GM06990 (cell line): ENCODE results near the gene FANCD2OS.
A peak's percentile ranks its signal among the peaks of the same experiment; 100 is the strongest.
"Not testable (repeated sequence)": the region's sequence is repeated elsewhere in the genome, so short reads cannot be mapped to it uniquely, and the experiment has no call there.

ENCODE experiments used
- DNase-seq: peaks from one replicate; pipeline ENCODE4 v3.0.0-alpha.2; 2011; ENCODE audit not compliant: insufficient read length; ENCODE audit errors: extremely low read depth
- H3K27me3 ChIP-seq: replicated peaks from 2 replicates; pipeline ENCODE4 v1.6.0; 2011; ENCODE audit warnings: low read length; ENCODE audit not compliant: control insufficient read depth, insufficient read depth
- H3K36me3 ChIP-seq: 2 replicates; pipeline ENCODE4 v1.5.1; 2011; ENCODE audit warnings: low read length; ENCODE audit not compliant: control insufficient read depth, insufficient read depth
- H3K4me3 ChIP-seq: replicated peaks from 2 replicates; pipeline ENCODE4 v1.5.1; 2011; ENCODE audit warnings: low read depth, mild to moderate bottlenecking, control low read depth, low read length
- TF ChIP-seq, protein P1 (sequence below): IDR thresholded peaks from 2 replicates; pipeline ENCODE4 v1.5.1; 2011; ENCODE audit warnings: low read length, control low read depth, mild to moderate bottlenecking, inconsistent platforms; ENCODE audit not compliant: insufficient read depth, poor library complexity, severe bottlenecking

The FANCD2OS gene

GRCh38 chr3:10116138-10116460, 8.0 kb upstream of the FANCD2OS start:
- Histone ChIP-seq H3K36me3 (no peaks in the 10 kb centered on the region; the same call in none of the 2 replicates), H3K27me3 (no peaks in the 10 kb centered on the region), H3K4me3 (peak overlapping the region; percentile 99)
- TF ChIP-seq, protein P1, sequence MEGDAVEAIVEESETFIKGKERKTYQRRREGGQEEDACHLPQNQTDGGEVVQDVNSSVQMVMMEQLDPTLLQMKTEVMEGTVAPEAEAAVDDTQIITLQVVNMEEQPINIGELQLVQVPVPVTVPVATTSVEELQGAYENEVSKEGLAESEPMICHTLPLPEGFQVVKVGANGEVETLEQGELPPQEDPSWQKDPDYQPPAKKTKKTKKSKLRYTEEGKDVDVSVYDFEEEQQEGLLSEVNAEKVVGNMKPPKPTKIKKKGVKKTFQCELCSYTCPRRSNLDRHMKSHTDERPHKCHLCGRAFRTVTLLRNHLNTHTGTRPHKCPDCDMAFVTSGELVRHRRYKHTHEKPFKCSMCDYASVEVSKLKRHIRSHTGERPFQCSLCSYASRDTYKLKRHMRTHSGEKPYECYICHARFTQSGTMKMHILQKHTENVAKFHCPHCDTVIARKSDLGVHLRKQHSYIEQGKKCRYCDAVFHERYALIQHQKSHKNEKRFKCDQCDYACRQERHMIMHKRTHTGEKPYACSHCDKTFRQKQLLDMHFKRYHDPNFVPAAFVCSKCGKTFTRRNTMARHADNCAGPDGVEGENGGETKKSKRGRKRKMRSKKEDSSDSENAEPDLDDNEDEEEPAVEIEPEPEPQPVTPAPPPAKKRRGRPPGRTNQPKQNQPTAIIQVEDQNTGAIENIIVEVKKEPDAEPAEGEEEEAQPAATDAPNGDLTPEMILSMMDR: no peak
- no peak for DNase-seq

DNA sequence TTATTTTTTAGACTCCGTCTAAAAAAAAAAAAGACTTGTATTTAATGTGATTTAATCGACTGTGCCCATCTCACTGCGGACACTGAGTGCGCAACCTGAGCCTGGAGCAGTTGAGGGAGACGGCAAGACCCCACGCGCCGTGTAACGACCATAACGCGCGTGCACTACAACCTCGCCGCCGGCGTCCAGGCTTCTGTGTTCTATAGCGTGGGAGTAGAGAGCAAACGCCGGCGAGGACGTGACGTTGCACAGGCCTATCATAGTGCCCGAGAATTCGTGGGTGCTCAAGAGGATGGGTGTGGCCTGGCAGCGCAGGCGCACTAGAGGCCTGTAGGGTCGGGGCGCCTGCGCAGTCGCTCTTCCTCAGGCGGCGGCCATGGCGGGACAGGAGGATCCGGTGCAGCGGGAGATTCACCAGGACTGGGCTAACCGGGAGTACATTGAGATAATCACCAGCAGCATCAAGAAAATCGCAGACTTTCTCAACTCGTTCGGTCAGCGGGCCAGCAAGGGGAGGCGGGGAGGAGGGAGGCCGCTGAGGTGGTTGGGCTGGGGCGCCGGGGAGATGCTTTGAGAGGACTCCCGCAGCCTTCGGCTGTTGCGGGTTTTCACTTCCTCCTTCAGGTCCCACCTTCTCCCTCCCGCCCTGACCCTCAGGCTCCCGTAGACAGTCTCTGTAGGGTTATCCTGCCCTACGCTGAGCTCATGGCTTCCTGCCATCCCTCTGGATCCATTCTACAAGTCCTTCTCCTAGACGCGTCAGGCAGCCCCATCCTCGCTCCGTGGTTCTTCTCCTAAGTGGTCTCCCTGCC, 7.5 kb upstream of the FANCD2OS start, which contains the start of gene BRK1:
BRK1 (plus strand) TSS at position 350 of the 812 bp plus-strand sequence; CDS start at position 377, 27 bp downstream.
- DNase-seq: peak; percentile 97
- H3K36me3 ChIP-seq: no peaks in the 10 kb centered on the region; the same call in none of the 2 replicates
- H3K27me3 ChIP-seq: no peaks in the 10 kb centered on the region
- peak within 1 kb of the TSS; percentile 99 for H3K4me3 ChIP-seq
- TF ChIP-seq, protein P1: no peak

GRCh38 chr3:10106919-10107318, 1.1 kb downstream of the FANCD2OS start:
- H3K36me3 ChIP-seq: no peaks in the 10 kb centered on the region; the same call in 1 of the 2 replicates
- H3K4me3 ChIP-seq: no peak overlapping the region
- TF ChIP-seq, protein P1: no peak
- DNase-seq: no peak
- H3K27me3 ChIP-seq: no peaks in the 10 kb centered on the region

DNA sequence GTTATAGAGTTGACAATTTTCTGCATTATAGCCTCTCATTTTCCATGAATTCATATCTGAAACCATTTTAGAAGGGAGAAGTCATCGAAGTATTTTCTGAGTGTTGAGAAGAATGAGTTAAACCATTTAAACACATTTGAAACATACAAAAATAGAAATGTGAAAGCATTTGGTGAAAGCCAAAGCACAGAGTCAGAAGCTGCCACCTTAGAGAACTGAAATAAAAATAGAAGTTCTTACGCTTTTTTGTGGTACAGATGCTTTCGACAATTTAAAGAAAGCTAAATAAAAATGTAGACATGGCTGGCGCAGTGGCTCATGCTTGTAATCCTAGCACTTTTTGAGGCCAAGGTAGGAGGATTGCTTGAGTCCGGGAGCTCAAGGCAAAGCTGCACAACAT, 9.0 kb downstream of the FANCD2OS start:
- Histone ChIP-seq H3K4me3 (no peak overlapping the region), H3K36me3 (peaks cover 4% of the 10 kb centered on the region), H3K27me3 (no peaks in the 10 kb centered on the region)
- no peak for DNase-seq
- TF ChIP-seq, protein P1: no peak

- TF ChIP-seq, protein P1: no peak
- no peak overlapping the region for H3K4me3 ChIP-seq
- no peak for DNase-seq
- H3K36me3 ChIP-seq: peaks cover 4% of the 10 kb centered on the region
- H3K27me3 ChIP-seq: no peaks in the 10 kb centered on the region
Measured at GRCh38 chr3:10093678-10094077, 14.4 kb downstream of the FANCD2OS start.

- H3K36me3 ChIP-seq: not testable (repeated sequence)
Measured at GRCh38 chr3:10091387-10091786, 16.7 kb downstream of the FANCD2OS start.

GRCh38 chr3:10090774-10091173, 17.3 kb downstream of the FANCD2OS start:
- not testable (repeated sequence) for H3K27me3 ChIP-seq, H3K36me3 ChIP-seq, H3K4me3 ChIP-seq, DNase-seq

More at GRCh38 chr3:10091387-10091786, 16.7 kb downstream of the FANCD2OS start:
- DNase-seq, H3K4me3 ChIP-seq, H3K27me3 ChIP-seq: not testable (repeated sequence)
